ENCODE results near the gene IL1RN. TPM values are rescaled to one million over a fixed set of nuclear protein-coding genes. Genes with fewer than 3 reads are reported as not detected.
A peak's percentile ranks its signal among the peaks of the same experiment; 100 is the strongest.

The IL1RN gene
- total and polyA plus RNA-seq, 10 of the 15 experiments (the other 5 are each of a cell fraction or from before 2014, with no cell fraction given), result 0.04 TPM; not detected in 7

- intact Hi-C loops (cut with micrococcal nuclease; ENCODE audit: unreplicated experiment) (no loop called here), in situ Hi-C loops (cut with MboI) (no loop called here)
- FAIRE-seq, result no peak
- Histone ChIP-seq H2AFZ (ENCODE audit: control insufficient read depth, low read depth, low read length) (no peak overlapping the region), H4K20me1 (ENCODE audit: control insufficient read depth, insufficient read depth) (peaks cover 28% of the 10 kb centered on the region), H3K27ac (ENCODE audit: control insufficient read depth, insufficient read depth) (no peak overlapping the region), H3K27me3 (replicated peaks in 1 of 2; ENCODE audit: control insufficient read depth in 2 of 2, insufficient read depth in 2 of 2, low read length in 1 of 2) (no peaks in the 10 kb centered on the region), H3K4me1 (ENCODE audit: control insufficient read depth, insufficient read depth, low read length) (peaks cover 31% of the 10 kb centered on the region), H3K4me3 (no peak overlapping the region), H3K9ac (ENCODE audit: control insufficient read depth, insufficient read depth, low read length) (no peak overlapping the region), H3K9me3 (replicated peaks; ENCODE audit: control insufficient read depth, insufficient read depth, low read length) (no peaks in the 10 kb centered on the region), H3K36me3 (ENCODE audit: control insufficient read depth in 2 of 2, insufficient read depth in 2 of 2, low read length in 1 of 2) (peaks cover 31 to 36% of the 10 kb centered on the region in 2 experiments), H3K79me2 (ENCODE audit: control insufficient read depth, insufficient read depth, low read length) (peaks cover 78% of the 10 kb centered on the region), H3K4me2 (ENCODE audit: control insufficient read depth, insufficient read depth) (peak overlapping the region; percentile 34; the same call in 1 of the 2 replicates)
- ChIA-PET CTCF (interaction anchor here (1.4 to 13.8 kb wide), 6 partner anchors 9 to 101 kb away, joined by 4 to 195 read pairs (median 6); no protein-coding TSS in a partner anchor), POLR2A (interaction anchor here (0.6 to 1.7 kb wide), 3 partner anchors 9 to 28 kb away, joined by 3 to 6 read pairs (median 4); no protein-coding TSS in a partner anchor), SMC1A (ENCODE audit: uncharacterized antibody, unreplicated experiment) (interaction anchor here (1.1 to 2.0 kb wide), 5 partner anchors 16 to 96 kb away, joined by 3 to 11 read pairs (median 5); no protein-coding TSS in a partner anchor), RAD21 (ENCODE audit: unreplicated experiment) (interaction anchor here (1.6 kb wide), 1 partner anchor 54 kb away, joined by 5 read pairs; no protein-coding TSS in a partner anchor)
- whole genome bisulfite sequencing (ENCODE audit: insufficient coverage, insufficient replicate concordance, low lambda C conversion rate, missing lambda C conversion rate), result 64% methylated on average over 8 of the region's 8 CpGs
- ATAC-seq, result peak; percentile 18
- BruUV-seq (replicated peaks), result no TSS peak
- TF ChIP-seq CREM (IDR thresholded peaks at IDR 0.05; ENCODE audit: low read depth), result no peak
- no peak for TF ChIP-seq CHD1 (IDR thresholded peaks at IDR 0.05; ENCODE audit: low read depth, low read length)
- 0 out of 2 replicates have a peak, but pooled peaks have one; percentile 27 for TF ChIP-seq POLR2AphosphoS5 (IDR thresholded peaks at IDR 0.05; ENCODE audit: low read length)
- TF ChIP-seq CHD4 (IDR thresholded peaks at IDR 0.05), result no peak
- no peak for TF ChIP-seq REST (IDR thresholded peaks at IDR 0.05; ENCODE audit: low read depth, low read length)
- no peak for DNase-seq (ENCODE audit: low read depth, low spot score)
Observed at GRCh38 chr2:113181258-113182051, 54.1 kb downstream of the IL1RN start.

All from GM12878 (cell line).